ENCODE measurements around the gene OR4A15. TPM values are rescaled to one million over a fixed set of nuclear protein-coding genes. Genes with fewer than 3 reads are reported as not detected.

Gene OR4A15
- polyA plus RNA-seq, 1 donor from 2014 or later, result not detected

DNA sequence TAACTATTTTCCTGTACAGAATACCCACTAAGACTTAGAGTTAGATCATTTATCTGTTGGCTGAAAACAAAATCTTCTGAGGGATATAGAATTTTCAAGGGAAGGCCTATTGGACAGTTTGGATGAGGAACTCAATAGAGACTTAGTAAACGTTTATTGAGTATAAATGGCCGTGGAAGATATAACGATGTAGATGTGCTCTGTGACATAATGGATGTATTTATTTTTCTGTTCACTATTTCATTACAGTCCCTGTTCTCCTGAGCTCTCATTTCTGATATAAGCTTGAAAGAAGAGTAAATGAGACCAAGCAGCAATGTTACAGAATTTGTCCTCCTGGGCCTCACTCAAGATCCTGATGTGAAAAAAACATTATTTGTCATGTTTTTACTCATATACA lies 24.9 kb upstream of the OR4A15 start, which contains the start of gene OR4A16:
Gene OR4A16, plus strand, starts transcription at position 301 of the 400 bp plus-strand sequence. Its CDS starts 0 bp downstream, at position 301.
- TF ChIP-seq MXI1 (conservative IDR thresholded peaks at IDR 0.05; ENCODE audit: poor library complexity, severe bottlenecking) (no peak), SMC3 (conservative IDR thresholded peaks at IDR 0.05; ENCODE audit: poor library complexity) (no peak)
- TF ChIP-seq, protein P1, sequence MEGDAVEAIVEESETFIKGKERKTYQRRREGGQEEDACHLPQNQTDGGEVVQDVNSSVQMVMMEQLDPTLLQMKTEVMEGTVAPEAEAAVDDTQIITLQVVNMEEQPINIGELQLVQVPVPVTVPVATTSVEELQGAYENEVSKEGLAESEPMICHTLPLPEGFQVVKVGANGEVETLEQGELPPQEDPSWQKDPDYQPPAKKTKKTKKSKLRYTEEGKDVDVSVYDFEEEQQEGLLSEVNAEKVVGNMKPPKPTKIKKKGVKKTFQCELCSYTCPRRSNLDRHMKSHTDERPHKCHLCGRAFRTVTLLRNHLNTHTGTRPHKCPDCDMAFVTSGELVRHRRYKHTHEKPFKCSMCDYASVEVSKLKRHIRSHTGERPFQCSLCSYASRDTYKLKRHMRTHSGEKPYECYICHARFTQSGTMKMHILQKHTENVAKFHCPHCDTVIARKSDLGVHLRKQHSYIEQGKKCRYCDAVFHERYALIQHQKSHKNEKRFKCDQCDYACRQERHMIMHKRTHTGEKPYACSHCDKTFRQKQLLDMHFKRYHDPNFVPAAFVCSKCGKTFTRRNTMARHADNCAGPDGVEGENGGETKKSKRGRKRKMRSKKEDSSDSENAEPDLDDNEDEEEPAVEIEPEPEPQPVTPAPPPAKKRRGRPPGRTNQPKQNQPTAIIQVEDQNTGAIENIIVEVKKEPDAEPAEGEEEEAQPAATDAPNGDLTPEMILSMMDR (IDR thresholded peaks at IDR 0.05; ENCODE audit: poor library complexity, severe bottlenecking), result no peak
- H3K27ac ChIP-seq (ENCODE audit: low read length), result no peak within 1 kb of the TSS
- H3K4me2 ChIP-seq (ENCODE audit: low read length), result no peak within 1 kb of the TSS
- no peak within 1 kb of the TSS for H3K4me3 ChIP-seq (ENCODE audit: low read length)
- H3K36me3 ChIP-seq (ENCODE audit: insufficient read depth, low read length), result no peaks in the 10 kb centered on the region
- H3K9me2 ChIP-seq (ENCODE audit: insufficient read depth, low read length), result no peaks in the 10 kb centered on the region
- H3K9me3 ChIP-seq (ENCODE audit: low read length), result peaks cover 6% of the 10 kb centered on the region
- H4K20me1 ChIP-seq (ENCODE audit: insufficient read depth), result no peaks in the 10 kb centered on the region
- H3F3A ChIP-seq (ENCODE audit: insufficient read depth, low read length, poor library complexity, severe bottlenecking), result no peaks in the 10 kb centered on the region
- no peak within 1 kb of the TSS for H3K9ac ChIP-seq (ENCODE audit: low read length)
- H3K27me3 ChIP-seq (ENCODE audit: insufficient read depth, low read depth, low read length), result no peaks in the 10 kb centered on the region
- H3K79me2 ChIP-seq (replicated peaks; ENCODE audit: insufficient read depth, low read length), result no peaks in the 10 kb centered on the region
- H2AFZ ChIP-seq (ENCODE audit: low read depth, low read length), result no peak within 1 kb of the TSS

DNA sequence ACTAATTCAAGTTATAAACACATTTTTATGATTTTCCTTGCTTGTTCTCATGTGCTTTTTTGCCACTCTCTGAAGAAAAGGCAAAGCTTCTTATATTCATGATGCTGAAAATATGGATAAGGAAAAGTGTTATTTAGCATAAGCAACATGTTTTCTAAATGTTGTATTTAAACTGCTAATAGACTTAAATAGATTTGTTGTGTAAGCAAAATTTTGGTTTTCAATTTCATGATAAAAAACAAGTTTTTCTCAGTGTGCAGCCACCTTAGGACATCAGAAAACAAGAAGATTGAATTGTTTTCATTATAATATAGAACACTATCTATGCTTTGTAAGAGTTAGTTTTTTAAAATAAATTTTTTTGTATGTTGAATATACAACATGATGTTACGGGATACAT lies 22.5 kb upstream of the OR4A15 start:
- H3K9ac ChIP-seq (ENCODE audit: low read length), result no peak overlapping the region
- no peaks in the 10 kb centered on the region for H4K20me1 ChIP-seq (ENCODE audit: insufficient read depth)
- H3K79me2 ChIP-seq (replicated peaks; ENCODE audit: insufficient read depth, low read length), result no peaks in the 10 kb centered on the region
- no peak overlapping the region for H3K4me3 ChIP-seq (ENCODE audit: low read length)
- peaks cover 6% of the 10 kb centered on the region for H3K9me3 ChIP-seq (ENCODE audit: low read length)
- H3K9me2 ChIP-seq (ENCODE audit: insufficient read depth, low read length), result no peaks in the 10 kb centered on the region
- TF ChIP-seq, protein P1 (IDR thresholded peaks at IDR 0.05; ENCODE audit: poor library complexity, severe bottlenecking), result no peak
- TF ChIP-seq EZH2 (IDR thresholded peaks at IDR 0.05; ENCODE audit: borderline replicate concordance, insufficient read depth, low read length, poor library complexity, severe bottlenecking) (no peak), EP300 (conservative IDR thresholded peaks at IDR 0.05; ENCODE audit: poor library complexity, severe bottlenecking) (no peak), MXI1 (conservative IDR thresholded peaks at IDR 0.05; ENCODE audit: poor library complexity, severe bottlenecking) (no peak), POLR2AphosphoS5 (IDR thresholded peaks at IDR 0.05) (no peak), RAD21 (conservative IDR thresholded peaks at IDR 0.05) (no peak), TAF1 (IDR thresholded peaks at IDR 0.05; ENCODE audit: low read depth) (no peak), SMC3 (conservative IDR thresholded peaks at IDR 0.05; ENCODE audit: poor library complexity) (no peak)
- TF ChIP-seq, protein P2, sequence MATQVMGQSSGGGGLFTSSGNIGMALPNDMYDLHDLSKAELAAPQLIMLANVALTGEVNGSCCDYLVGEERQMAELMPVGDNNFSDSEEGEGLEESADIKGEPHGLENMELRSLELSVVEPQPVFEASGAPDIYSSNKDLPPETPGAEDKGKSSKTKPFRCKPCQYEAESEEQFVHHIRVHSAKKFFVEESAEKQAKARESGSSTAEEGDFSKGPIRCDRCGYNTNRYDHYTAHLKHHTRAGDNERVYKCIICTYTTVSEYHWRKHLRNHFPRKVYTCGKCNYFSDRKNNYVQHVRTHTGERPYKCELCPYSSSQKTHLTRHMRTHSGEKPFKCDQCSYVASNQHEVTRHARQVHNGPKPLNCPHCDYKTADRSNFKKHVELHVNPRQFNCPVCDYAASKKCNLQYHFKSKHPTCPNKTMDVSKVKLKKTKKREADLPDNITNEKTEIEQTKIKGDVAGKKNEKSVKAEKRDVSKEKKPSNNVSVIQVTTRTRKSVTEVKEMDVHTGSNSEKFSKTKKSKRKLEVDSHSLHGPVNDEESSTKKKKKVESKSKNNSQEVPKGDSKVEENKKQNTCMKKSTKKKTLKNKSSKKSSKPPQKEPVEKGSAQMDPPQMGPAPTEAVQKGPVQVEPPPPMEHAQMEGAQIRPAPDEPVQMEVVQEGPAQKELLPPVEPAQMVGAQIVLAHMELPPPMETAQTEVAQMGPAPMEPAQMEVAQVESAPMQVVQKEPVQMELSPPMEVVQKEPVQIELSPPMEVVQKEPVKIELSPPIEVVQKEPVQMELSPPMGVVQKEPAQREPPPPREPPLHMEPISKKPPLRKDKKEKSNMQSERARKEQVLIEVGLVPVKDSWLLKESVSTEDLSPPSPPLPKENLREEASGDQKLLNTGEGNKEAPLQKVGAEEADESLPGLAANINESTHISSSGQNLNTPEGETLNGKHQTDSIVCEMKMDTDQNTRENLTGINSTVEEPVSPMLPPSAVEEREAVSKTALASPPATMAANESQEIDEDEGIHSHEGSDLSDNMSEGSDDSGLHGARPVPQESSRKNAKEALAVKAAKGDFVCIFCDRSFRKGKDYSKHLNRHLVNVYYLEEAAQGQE (IDR thresholded peaks at IDR 0.05; ENCODE audit: borderline replicate concordance), result no peak
- H3K27me3 ChIP-seq (ENCODE audit: insufficient read depth, low read depth, low read length), result no peaks in the 10 kb centered on the region
- no peaks in the 10 kb centered on the region for H3K36me3 ChIP-seq (ENCODE audit: insufficient read depth, low read length)
- H2AFZ ChIP-seq (ENCODE audit: low read depth, low read length), result no peak overlapping the region
- H3K4me2 ChIP-seq (ENCODE audit: low read length), result no peak overlapping the region
- no peak overlapping the region for H3K27ac ChIP-seq (ENCODE audit: low read length)
- H3F3A ChIP-seq (ENCODE audit: insufficient read depth, low read length, poor library complexity, severe bottlenecking), result no peaks in the 10 kb centered on the region

Data from neural cell (in vitro differentiated cells).